ENCODE measurements around the gene TMEM95. TPM values are rescaled to one million over a fixed set of nuclear protein-coding genes. Genes with fewer than 3 reads are reported as not detected.
A peak's percentile ranks its signal among the peaks of the same experiment; 100 is the strongest.

TMEM95 gene
- total RNA-seq, 1 experiment from 2014 or later, result 0.50 TPM

DNA sequence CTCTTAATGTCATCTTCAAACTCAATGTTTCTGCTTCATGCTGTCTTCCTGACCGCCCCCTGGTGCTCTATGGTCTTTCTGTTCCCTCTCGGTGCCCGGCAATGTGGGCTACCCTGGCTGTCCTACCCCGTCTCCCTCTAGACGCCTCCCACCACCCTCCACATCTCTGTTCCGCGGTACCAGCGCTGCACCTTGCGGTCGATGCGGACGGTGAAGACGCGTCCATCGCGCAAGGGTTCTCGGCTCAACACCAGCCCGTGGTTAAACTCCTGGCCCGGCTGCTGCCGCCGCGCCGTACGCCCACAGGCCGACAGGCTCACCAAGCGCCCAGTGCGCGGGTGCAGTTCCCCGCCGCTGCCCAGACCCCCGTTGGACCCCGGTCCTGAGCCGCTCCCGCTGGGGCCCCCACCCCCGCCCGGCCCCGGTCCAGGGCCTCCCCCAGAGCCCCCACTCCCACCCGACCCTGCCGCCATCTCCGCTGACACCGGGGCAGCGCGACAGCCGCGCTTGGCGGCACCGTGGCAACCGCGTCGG is 26.0 kb upstream of the TMEM95 start, which contains the start of gene NEURL4:
NEURL4 (minus strand) TSS at position 496 of the 534 bp plus-strand sequence; CDS start at position 473, 23 bp downstream.
- DNase-seq, result no peak
- no TSS peak for BruUV-seq (replicated peaks)
- peak within 1 kb of the TSS; percentile 96 for H3K4me2 ChIP-seq
- no peaks in the 10 kb centered on the region for H3K9me2 ChIP-seq (ENCODE audit: insufficient read depth)
- peaks cover 9% of the 10 kb centered on the region; the same call in 1 of the 2 replicates for H3F3A ChIP-seq (ENCODE audit: insufficient read depth, low read depth)
- H3K9me3 ChIP-seq (ENCODE audit: insufficient read depth, low read depth), result no peaks in the 10 kb centered on the region
- ChIA-PET CTCF (interaction anchor here (0.5 to 1.3 kb wide), 3 partner anchors 13 to 678 kb away, joined by 6 to 11 read pairs (median 6); no protein-coding TSS in a partner anchor), POLR2A (ENCODE audit: unreplicated experiment) (interaction anchor here (0.6 to 1.1 kb wide), 6 partner anchors 9 to 555 kb away, joined by 3 to 9 read pairs (median 4); partner anchors contain the start of genes SENP3, TMEM256 and WRAP53)
- peak within 1 kb of the TSS; percentile 67 for H3K27ac ChIP-seq
- TF ChIP-seq, protein P1, sequence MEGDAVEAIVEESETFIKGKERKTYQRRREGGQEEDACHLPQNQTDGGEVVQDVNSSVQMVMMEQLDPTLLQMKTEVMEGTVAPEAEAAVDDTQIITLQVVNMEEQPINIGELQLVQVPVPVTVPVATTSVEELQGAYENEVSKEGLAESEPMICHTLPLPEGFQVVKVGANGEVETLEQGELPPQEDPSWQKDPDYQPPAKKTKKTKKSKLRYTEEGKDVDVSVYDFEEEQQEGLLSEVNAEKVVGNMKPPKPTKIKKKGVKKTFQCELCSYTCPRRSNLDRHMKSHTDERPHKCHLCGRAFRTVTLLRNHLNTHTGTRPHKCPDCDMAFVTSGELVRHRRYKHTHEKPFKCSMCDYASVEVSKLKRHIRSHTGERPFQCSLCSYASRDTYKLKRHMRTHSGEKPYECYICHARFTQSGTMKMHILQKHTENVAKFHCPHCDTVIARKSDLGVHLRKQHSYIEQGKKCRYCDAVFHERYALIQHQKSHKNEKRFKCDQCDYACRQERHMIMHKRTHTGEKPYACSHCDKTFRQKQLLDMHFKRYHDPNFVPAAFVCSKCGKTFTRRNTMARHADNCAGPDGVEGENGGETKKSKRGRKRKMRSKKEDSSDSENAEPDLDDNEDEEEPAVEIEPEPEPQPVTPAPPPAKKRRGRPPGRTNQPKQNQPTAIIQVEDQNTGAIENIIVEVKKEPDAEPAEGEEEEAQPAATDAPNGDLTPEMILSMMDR (conservative IDR thresholded peaks at IDR 0.05), result no peak
- no peak for TF ChIP-seq EZH2 (IDR thresholded peaks at IDR 0.05; ENCODE audit: low read depth)
- H3K4me3 ChIP-seq, result peak within 1 kb of the TSS; percentile 100
- no peaks in the 10 kb centered on the region for H3K27me3 ChIP-seq (ENCODE audit: insufficient read depth, low read depth)
- peak within 1 kb of the TSS; percentile 90 for H2AFZ ChIP-seq
- H3K36me3 ChIP-seq (ENCODE audit: low read depth), result no peaks in the 10 kb centered on the region
- intact Hi-C loops (cut with micrococcal nuclease; ENCODE audit: unreplicated experiment), result loop anchor here (2.0 kb wide), 1 partner anchor 20 kb away; no protein-coding TSS in a partner anchor
- H3K4me1 ChIP-seq (replicated peaks; ENCODE audit: insufficient read depth), result peaks cover 16% of the 10 kb centered on the region
- H3K79me2 ChIP-seq (ENCODE audit: low read depth), result peaks cover 25% of the 10 kb centered on the region
- no peaks in the 10 kb centered on the region for H4K20me1 ChIP-seq (ENCODE audit: insufficient read depth)

DNA sequence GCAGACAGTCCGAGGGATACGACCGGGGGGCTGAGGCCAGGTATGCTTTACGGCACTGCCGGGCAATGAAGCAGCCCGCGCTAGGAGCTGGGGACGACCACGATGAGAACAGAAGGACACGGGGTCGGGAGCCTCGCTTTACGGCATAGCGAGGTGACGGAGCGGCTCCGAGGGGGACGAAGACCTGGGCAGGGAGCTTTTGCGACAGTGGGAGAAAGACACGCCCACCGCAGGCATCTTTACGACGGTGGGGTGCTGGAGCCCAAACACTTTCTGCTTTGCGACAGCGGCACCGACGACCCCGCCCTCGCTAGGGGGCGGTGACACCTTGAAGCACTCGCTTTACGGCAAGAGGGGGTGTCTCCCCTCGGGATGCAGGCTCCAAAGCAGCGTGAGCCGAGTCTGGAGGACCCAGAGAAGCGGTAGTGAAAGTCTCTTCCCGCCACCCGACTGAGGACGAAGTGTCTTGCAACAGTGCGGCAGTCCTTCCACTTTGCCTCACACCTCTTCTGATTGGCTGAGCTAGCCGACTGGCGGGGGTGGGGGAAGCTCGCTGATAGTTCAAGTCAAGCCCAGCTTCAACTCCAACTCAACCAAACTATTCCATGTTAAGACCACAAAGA is 25.5 kb upstream of the TMEM95 start:
- H3K79me2 ChIP-seq (ENCODE audit: low read depth), result peaks cover 25% of the 10 kb centered on the region
- no peaks in the 10 kb centered on the region for H3K9me2 ChIP-seq (ENCODE audit: insufficient read depth)
- TF ChIP-seq, protein P1 (conservative IDR thresholded peaks at IDR 0.05), result no peak
- TF ChIP-seq EZH2 (IDR thresholded peaks at IDR 0.05; ENCODE audit: low read depth), result no peak
- H3K4me3 ChIP-seq, result peak overlapping the region; percentile 100
- H3K36me3 ChIP-seq (ENCODE audit: low read depth), result no peaks in the 10 kb centered on the region
- H3K4me2 ChIP-seq, result peak overlapping the region; percentile 96
- peaks cover 16% of the 10 kb centered on the region for H3K4me1 ChIP-seq (replicated peaks; ENCODE audit: insufficient read depth)
- peak overlapping the region; percentile 90 for H2AFZ ChIP-seq
- ChIA-PET POLR2A (ENCODE audit: unreplicated experiment) (interaction anchor here (0.5 to 1.1 kb wide), 20 partner anchors 9 to 823 kb away, joined by 3 to 16 read pairs (median 5); partner anchors contain the start of genes GABARAP, SENP3, TMEM256 and TMEM95), CTCF (interaction anchor here (0.5 to 1.3 kb wide), 6 partner anchors 14 to 679 kb away, joined by 3 to 11 read pairs (median 4); no protein-coding TSS in a partner anchor)
- TSS peak; percentile 86 for BruUV-seq (replicated peaks)
- H3K9me3 ChIP-seq (ENCODE audit: insufficient read depth, low read depth), result no peaks in the 10 kb centered on the region
- no peaks in the 10 kb centered on the region for H4K20me1 ChIP-seq (ENCODE audit: insufficient read depth)
- H3K27me3 ChIP-seq (ENCODE audit: insufficient read depth, low read depth), result no peaks in the 10 kb centered on the region
- peaks cover 9% of the 10 kb centered on the region; the same call in 1 of the 2 replicates for H3F3A ChIP-seq (ENCODE audit: insufficient read depth, low read depth)
- H3K27ac ChIP-seq, result peak overlapping the region; percentile 67
- intact Hi-C loops (cut with micrococcal nuclease; ENCODE audit: unreplicated experiment), result loop anchor here (2.0 kb wide), 1 partner anchor 21 kb away; no protein-coding TSS in a partner anchor
- DNase-seq, result peak; percentile 94 to 98

DNA sequence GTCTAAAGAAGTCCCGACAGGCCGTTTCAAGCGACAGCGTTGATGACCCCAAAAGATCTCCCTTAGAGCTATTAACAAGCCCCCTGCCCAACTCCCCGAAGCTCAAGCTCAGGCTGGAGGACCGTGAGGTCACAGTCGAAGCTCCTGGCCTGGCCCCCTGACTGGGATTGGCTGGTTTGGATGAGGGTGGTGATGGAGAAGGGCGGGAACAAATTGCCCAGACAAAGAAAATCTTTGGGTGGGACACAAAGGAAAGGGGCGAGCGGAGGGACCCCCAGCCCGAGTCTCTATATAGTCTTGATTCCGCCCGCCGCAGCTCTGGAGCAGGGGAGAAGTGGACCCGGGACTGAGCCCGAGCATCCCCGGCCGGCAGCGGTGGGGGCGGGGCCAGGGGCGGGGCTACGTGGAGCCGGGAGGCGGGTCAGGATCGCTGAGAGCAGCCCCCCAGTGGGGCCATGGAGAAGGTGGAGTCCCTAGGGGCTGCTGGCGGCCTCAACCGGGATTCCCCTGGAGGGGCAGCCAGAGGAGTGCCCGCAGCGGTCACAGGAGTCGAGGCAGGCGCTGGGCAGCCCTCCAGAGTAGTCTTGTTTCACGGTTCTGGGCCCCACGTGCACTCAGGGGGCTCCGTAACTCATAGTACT is 24.8 kb upstream of the TMEM95 start:
- CTCF ChIA-PET, result interaction anchor here (0.6 to 1.3 kb wide), 5 partner anchors 12 to 284 kb away, joined by 3 to 6 read pairs (median 3); no protein-coding TSS in a partner anchor
- peak overlapping the region; percentile 67 for H3K27ac ChIP-seq
- peaks cover 25% of the 10 kb centered on the region for H3K79me2 ChIP-seq (ENCODE audit: low read depth)
- peak; percentile 73 to 84 for DNase-seq
- no peaks in the 10 kb centered on the region for H3K36me3 ChIP-seq (ENCODE audit: low read depth)
- peak overlapping the region; percentile 96 for H3K4me2 ChIP-seq
- no peaks in the 10 kb centered on the region for H3K9me2 ChIP-seq (ENCODE audit: insufficient read depth)
- intact Hi-C loops (cut with micrococcal nuclease; ENCODE audit: unreplicated experiment), result loop anchor here (2.0 kb wide), 1 partner anchor 21 kb away; no protein-coding TSS in a partner anchor
- no peaks in the 10 kb centered on the region for H4K20me1 ChIP-seq (ENCODE audit: insufficient read depth)
- TF ChIP-seq, protein P1 (conservative IDR thresholded peaks at IDR 0.05), result no peak
- TF ChIP-seq EZH2 (IDR thresholded peaks at IDR 0.05; ENCODE audit: low read depth), result no peak
- peak overlapping the region; percentile 90 for H2AFZ ChIP-seq
- H3F3A ChIP-seq (ENCODE audit: insufficient read depth, low read depth), result peaks cover 9% of the 10 kb centered on the region; the same call in 1 of the 2 replicates
- TSS peak; percentile 94 for BruUV-seq (replicated peaks)
- H3K4me3 ChIP-seq, result peak overlapping the region; percentile 100
- POLR2A ChIA-PET (ENCODE audit: unreplicated experiment), result interaction anchor here (0.5 to 1.1 kb wide), 13 partner anchors 15 to 306 kb away, joined by 3 to 13 read pairs (median 5); partner anchors contain the start of genes GABARAP and TMEM256
- H3K9me3 ChIP-seq (ENCODE audit: insufficient read depth, low read depth), result no peaks in the 10 kb centered on the region
- no peaks in the 10 kb centered on the region for H3K27me3 ChIP-seq (ENCODE audit: insufficient read depth, low read depth)
- H3K4me1 ChIP-seq (replicated peaks; ENCODE audit: insufficient read depth), result peaks cover 16% of the 10 kb centered on the region
